ENCODE results near the gene ZDHHC14.
"Not testable (repeated sequence)": the region's sequence is repeated elsewhere in the genome, so short reads cannot be mapped to it uniquely, and the experiment has no call there.

ZDHHC14 gene

GRCh38 chr6:157713451-157714152 is 332.6 kb downstream of the ZDHHC14 start:
- Histone ChIP-seq H3K36me3 (ENCODE audit: control insufficient read depth in 2 of 2, insufficient read depth in 2 of 2, low read length in 2 of 2) (no peaks in the 10 kb centered on the region), H3K27me3 (ENCODE audit: control insufficient read depth in 1 of 2, insufficient read depth in 2 of 2, low read length in 2 of 2) (no peaks in the 10 kb centered on the region), H3K9me3 (ENCODE audit: control insufficient read depth in 2 of 2, low read length in 2 of 2) (no peaks in the 10 kb centered on the region), H3K4me1 (ENCODE audit: control insufficient read depth, insufficient read depth, low read length) (no peaks in the 10 kb centered on the region), H3K4me3 (ENCODE audit: low read length in 2 of 2) (no peak overlapping the region), H3K9ac (ENCODE audit: low read length in 2 of 2) (no peak overlapping the region), H3K27ac (ENCODE audit: low read length) (no peak overlapping the region)

DNA sequence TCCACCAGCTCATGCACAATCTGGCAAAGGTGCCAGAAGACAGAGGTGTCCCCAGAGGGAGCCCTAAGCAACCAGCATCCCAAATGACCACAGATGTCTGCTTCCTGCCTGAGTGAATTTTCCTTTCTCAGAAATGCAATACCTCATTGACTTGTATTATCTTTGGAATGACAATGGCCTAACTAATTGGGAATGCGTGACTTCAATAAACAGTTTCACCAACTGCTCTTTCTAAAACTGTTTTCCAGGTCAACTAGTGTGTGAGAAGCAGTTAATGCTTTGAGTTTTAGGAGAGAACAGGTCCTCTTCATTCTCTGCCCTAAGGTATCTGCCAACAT is 333.1 kb downstream of the ZDHHC14 start:
- H3K36me3 ChIP-seq (ENCODE audit: control insufficient read depth in 2 of 2, insufficient read depth in 2 of 2, low read length in 2 of 2) = no peaks in the 10 kb centered on the region
- no peaks in the 10 kb centered on the region for H3K27me3 ChIP-seq (ENCODE audit: control insufficient read depth in 1 of 2, insufficient read depth in 2 of 2, low read length in 2 of 2)
- H3K27ac ChIP-seq (ENCODE audit: low read length) = no peak overlapping the region
- H3K9me3 ChIP-seq (ENCODE audit: control insufficient read depth in 2 of 2, low read length in 2 of 2) = no peaks in the 10 kb centered on the region
- H3K4me3 ChIP-seq (ENCODE audit: low read length in 2 of 2) = no peak overlapping the region
- H3K9ac ChIP-seq (ENCODE audit: low read length in 2 of 2) = no peak overlapping the region
- H3K4me1 ChIP-seq (ENCODE audit: control insufficient read depth, insufficient read depth, low read length) = peaks cover 2% of the 10 kb centered on the region

DNA sequence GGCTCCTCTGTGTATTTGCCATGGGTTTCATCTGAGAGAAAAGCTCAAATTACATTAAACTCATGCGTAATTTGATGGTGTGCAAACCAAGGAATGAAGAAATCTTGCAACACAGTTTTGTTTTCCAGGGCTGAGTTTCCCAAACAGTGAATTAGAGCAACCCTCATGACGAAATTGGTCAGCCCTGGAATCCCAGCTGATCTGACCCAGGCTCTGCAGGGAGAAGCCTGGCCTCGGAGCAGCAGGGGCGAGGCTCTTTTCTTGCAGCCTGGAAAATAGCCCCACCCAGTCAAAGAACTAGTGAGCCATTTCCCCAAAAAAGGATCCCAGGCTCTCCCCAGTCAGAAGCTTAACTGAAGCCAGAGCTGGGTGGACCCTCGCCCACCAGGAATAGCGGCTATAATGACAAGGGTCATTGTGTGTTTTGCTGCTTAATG is 334.8 kb downstream of the ZDHHC14 start:
- no peaks in the 10 kb centered on the region for H3K36me3 ChIP-seq (ENCODE audit: control insufficient read depth in 2 of 2, insufficient read depth in 2 of 2, low read length in 2 of 2)

DNA sequence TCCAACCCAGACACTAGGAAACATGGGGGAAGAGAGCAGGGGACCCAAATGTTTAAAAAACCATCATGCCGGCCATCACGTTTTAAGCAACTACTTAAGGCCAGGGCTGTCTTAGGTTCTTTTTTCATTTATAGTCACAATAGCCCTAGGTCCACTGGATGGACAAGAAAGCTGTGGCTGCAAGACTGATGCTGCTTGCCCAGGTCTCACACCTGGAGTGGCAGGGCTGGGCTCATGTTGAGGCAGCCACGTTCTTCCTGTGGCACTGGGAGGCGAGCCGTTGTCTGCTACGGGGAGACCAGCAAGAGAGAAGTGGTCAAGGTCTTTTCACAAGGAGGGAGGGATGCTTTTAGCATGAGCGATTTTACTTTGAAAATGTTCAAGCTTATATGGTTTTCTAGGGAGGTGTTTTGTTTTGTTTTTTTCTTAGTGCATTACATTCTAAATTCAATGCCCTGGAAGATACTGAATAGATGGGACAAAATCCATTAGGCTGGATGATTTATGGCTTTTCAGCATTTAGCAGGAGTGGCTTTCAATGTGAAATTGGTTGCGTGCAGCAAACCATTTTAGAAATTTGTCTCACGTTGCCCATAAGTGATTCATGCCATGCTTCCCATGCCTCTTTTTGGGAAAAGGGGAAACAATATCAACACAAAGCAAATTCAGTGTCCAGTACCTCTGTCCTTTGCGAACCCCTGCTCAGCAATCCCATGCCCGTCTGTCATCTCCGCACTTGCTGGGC is 335.4 kb downstream of the ZDHHC14 start:
- Histone ChIP-seq H3K9me3 (ENCODE audit: control insufficient read depth in 2 of 2, low read length in 2 of 2) (no peaks in the 10 kb centered on the region), H3K27me3 (ENCODE audit: control insufficient read depth in 1 of 2, insufficient read depth in 2 of 2, low read length in 2 of 2) (no peaks in the 10 kb centered on the region), H3K9ac (ENCODE audit: low read length in 2 of 2) (no peak overlapping the region), H3K4me1 (ENCODE audit: control insufficient read depth, insufficient read depth, low read length) (peaks cover 3% of the 10 kb centered on the region), H3K36me3 (ENCODE audit: control insufficient read depth in 2 of 2, insufficient read depth in 2 of 2, low read length in 2 of 2) (no peaks in the 10 kb centered on the region), H3K4me3 (ENCODE audit: low read length in 2 of 2) (no peak overlapping the region), H3K27ac (ENCODE audit: low read length) (no peak overlapping the region)

More for the DNA sequence above, 334.8 kb downstream of the ZDHHC14 start:
- H3K4me3 ChIP-seq (ENCODE audit: low read length in 2 of 2) = no peak overlapping the region
- peaks cover 3% of the 10 kb centered on the region for H3K4me1 ChIP-seq (ENCODE audit: control insufficient read depth, insufficient read depth, low read length)
- H3K9me3 ChIP-seq (ENCODE audit: control insufficient read depth in 2 of 2, low read length in 2 of 2) = no peaks in the 10 kb centered on the region
- H3K27ac ChIP-seq (ENCODE audit: low read length) = no peak overlapping the region
- H3K9ac ChIP-seq (ENCODE audit: low read length in 2 of 2) = no peak overlapping the region
- H3K27me3 ChIP-seq (ENCODE audit: control insufficient read depth in 1 of 2, insufficient read depth in 2 of 2, low read length in 2 of 2) = no peaks in the 10 kb centered on the region

GRCh38 chr6:157717340-157717748 is 336.4 kb downstream of the ZDHHC14 start:
- Histone ChIP-seq H3K9me3 (ENCODE audit: control insufficient read depth in 2 of 2, low read length in 2 of 2) (no peaks in the 10 kb centered on the region), H3K27me3 (ENCODE audit: control insufficient read depth in 1 of 2, insufficient read depth in 2 of 2, low read length in 2 of 2) (no peaks in the 10 kb centered on the region), H3K4me1 (ENCODE audit: control insufficient read depth, insufficient read depth, low read length) (peaks cover 3% of the 10 kb centered on the region), H3K9ac (ENCODE audit: low read length in 2 of 2) (no peak overlapping the region), H3K27ac (ENCODE audit: low read length) (no peak overlapping the region), H3K36me3 (ENCODE audit: control insufficient read depth in 2 of 2, insufficient read depth in 2 of 2, low read length in 2 of 2) (no peaks in the 10 kb centered on the region), H3K4me3 (ENCODE audit: low read length in 2 of 2) (no peak overlapping the region)

DNA sequence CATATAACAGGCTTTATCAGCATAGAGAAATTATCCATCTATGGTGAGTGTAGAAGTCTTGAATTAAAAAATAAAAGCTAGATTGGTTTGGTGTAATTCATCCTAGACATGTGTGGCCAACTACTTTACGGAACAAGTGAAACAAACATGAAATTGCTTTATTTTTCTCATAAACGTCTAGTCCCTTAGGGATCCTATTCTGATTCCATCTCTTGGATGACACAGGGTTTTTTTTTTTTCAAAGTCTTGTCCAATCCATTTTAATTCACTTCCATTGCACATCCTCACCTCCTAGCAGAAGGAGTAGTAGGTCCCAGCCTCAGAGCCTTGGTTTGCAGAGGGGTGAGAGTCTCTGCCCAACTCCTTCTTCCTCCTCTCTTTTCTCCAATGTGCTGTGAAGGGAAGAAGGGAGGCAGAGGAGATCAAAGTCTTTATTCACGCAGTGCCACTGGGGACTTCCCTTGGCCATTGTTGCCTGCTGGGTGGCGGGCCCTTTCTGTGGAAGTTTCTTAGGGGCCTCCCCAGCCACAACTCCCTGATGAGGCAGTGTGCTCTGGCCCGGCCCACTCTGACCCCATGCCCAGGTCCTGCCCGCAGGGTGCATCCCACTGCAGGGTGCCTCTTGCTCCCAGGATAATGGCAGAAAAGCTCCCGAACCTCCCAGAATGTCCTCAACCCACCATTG is 337.7 kb downstream of the ZDHHC14 start:
- Histone ChIP-seq H3K9ac (ENCODE audit: low read length in 2 of 2) (no peak overlapping the region), H3K27ac (ENCODE audit: low read length) (no peak overlapping the region)

DNA sequence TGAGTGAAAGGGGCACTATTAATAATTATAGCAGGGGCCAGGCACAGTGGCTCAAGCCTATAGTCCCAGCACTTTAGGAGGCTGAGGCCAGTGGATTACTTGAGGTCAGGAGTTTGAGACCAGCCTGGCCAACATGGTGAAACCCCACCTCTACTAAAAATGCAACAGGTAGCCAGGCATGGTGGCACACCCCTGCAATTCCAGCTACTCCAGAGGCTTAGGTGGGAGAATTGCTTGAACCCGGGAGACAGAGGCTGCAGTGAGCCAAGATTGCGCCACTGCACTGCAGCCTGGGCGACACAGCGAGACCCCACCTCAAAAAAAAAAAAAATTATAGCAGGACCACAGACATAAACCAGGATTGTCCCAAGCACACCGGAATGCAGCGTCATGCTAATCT is 340.0 kb downstream of the ZDHHC14 start:
- not testable (repeated sequence) for H3K4me3 ChIP-seq (ENCODE audit: low read length in 2 of 2); H3K27ac ChIP-seq (ENCODE audit: low read length); H3K9me3 ChIP-seq (ENCODE audit: control insufficient read depth in 2 of 2, low read length in 2 of 2); H3K36me3 ChIP-seq (ENCODE audit: control insufficient read depth in 2 of 2, insufficient read depth in 2 of 2, low read length in 2 of 2); H3K27me3 ChIP-seq (ENCODE audit: control insufficient read depth in 1 of 2, insufficient read depth in 2 of 2, low read length in 2 of 2); H3K4me1 ChIP-seq (ENCODE audit: control insufficient read depth, insufficient read depth, low read length); H3K9ac ChIP-seq (ENCODE audit: low read length in 2 of 2)

More for the DNA sequence above, 337.7 kb downstream of the ZDHHC14 start:
- no peak overlapping the region for H3K4me3 ChIP-seq (ENCODE audit: low read length in 2 of 2)
- H3K9me3 ChIP-seq (ENCODE audit: control insufficient read depth in 2 of 2, low read length in 2 of 2) = no peaks in the 10 kb centered on the region
- no peaks in the 10 kb centered on the region for H3K27me3 ChIP-seq (ENCODE audit: control insufficient read depth in 1 of 2, insufficient read depth in 2 of 2, low read length in 2 of 2)
- H3K4me1 ChIP-seq (ENCODE audit: control insufficient read depth, insufficient read depth, low read length) = peaks cover 3% of the 10 kb centered on the region
- no peaks in the 10 kb centered on the region for H3K36me3 ChIP-seq (ENCODE audit: control insufficient read depth in 2 of 2, insufficient read depth in 2 of 2, low read length in 2 of 2)

DNA sequence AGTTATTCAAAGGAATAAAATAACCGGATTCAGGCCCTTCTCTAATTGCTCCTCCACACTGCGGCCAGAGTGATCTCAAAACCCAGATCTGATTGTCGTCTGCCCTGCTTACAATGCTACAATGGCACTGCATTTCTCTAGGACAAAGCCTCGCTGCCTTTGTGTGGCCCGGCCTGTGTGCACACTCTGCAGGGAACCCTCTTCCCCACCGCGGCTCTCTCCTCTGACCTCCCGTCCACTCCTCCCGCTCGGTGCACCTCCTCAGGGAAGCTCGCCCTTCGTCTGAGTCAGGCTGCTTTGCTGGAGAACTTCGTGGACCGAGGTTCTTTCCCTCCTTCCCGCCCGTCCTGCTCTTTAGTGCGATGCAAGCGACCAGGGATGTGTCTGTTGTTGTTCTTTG is 340.4 kb downstream of the ZDHHC14 start:
- no peak overlapping the region for H3K27ac ChIP-seq (ENCODE audit: low read length)
- no peak overlapping the region for H3K9ac ChIP-seq (ENCODE audit: low read length in 2 of 2)
- peaks cover 0 to 2% of the 10 kb centered on the region in 2 donors for H3K27me3 ChIP-seq (ENCODE audit: control insufficient read depth in 1 of 2, insufficient read depth in 2 of 2, low read length in 2 of 2)
- H3K4me1 ChIP-seq (ENCODE audit: control insufficient read depth, insufficient read depth, low read length) = peaks cover 3% of the 10 kb centered on the region
- no peak overlapping the region for H3K4me3 ChIP-seq (ENCODE audit: low read length in 2 of 2)
- H3K9me3 ChIP-seq (ENCODE audit: control insufficient read depth in 2 of 2, low read length in 2 of 2) = peaks cover 3 to 4% of the 10 kb centered on the region in 2 donors
- H3K36me3 ChIP-seq (ENCODE audit: control insufficient read depth in 2 of 2, insufficient read depth in 2 of 2, low read length in 2 of 2) = no peaks in the 10 kb centered on the region

DNA sequence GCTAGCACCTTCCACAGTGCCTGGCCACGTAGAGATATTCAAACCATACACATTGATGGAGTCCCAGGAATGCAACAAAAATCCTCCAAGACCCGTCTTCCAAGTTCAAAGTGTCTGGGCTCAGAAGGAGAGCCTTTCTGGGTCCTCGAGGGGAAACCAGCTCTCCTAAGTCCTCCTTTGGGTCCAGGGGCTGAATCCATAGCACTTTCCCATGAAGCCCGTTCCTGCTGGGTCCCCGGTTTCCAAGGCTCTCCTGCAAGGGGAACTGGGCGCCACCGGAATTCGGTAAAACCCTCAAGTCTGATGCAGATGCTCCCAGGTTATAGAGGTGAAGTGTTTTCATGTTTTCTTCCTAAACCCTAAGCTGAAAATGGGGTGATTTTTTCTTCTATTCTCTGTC is 340.8 kb downstream of the ZDHHC14 start:
- Histone ChIP-seq H3K4me1 (ENCODE audit: control insufficient read depth, insufficient read depth, low read length) (peaks cover 3% of the 10 kb centered on the region), H3K9ac (ENCODE audit: low read length in 2 of 2) (no peak overlapping the region), H3K27me3 (ENCODE audit: control insufficient read depth in 1 of 2, insufficient read depth in 2 of 2, low read length in 2 of 2) (peaks cover 0 to 2% of the 10 kb centered on the region in 2 donors), H3K27ac (ENCODE audit: low read length) (no peak overlapping the region), H3K36me3 (ENCODE audit: control insufficient read depth in 2 of 2, insufficient read depth in 2 of 2, low read length in 2 of 2) (no peaks in the 10 kb centered on the region), H3K9me3 (ENCODE audit: control insufficient read depth in 2 of 2, low read length in 2 of 2) (peaks cover 3 to 4% of the 10 kb centered on the region in 2 donors), H3K4me3 (ENCODE audit: low read length in 2 of 2) (no peak overlapping the region)

DNA sequence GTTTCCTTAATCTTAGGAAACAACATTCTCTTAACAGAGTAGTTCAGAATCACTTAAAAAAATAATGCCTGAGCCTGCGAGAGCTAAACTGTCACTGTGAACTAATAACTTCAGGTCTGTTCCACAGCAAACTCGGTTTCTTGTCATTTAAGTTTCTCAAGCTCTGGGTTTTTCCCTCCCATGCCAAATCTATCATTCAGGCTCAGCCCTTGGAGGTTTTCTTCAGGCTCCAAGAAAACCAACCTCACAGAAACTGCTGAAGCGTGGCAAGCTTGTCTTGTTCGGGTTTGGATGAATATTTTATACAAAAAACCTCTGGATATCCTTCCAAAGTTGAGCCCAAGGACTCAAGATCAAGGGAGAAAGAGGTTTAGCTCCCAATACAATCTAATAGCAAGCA is 342.4 kb downstream of the ZDHHC14 start:
- Histone ChIP-seq H3K9ac (ENCODE audit: low read length in 2 of 2) (no peak overlapping the region), H3K27me3 (ENCODE audit: control insufficient read depth in 1 of 2, insufficient read depth in 2 of 2, low read length in 2 of 2) (peaks cover 0 to 2% of the 10 kb centered on the region in 2 donors), H3K9me3 (ENCODE audit: control insufficient read depth in 2 of 2, low read length in 2 of 2) (peaks cover 3 to 4% of the 10 kb centered on the region in 2 donors), H3K4me3 (ENCODE audit: low read length in 2 of 2) (no peak overlapping the region), H3K27ac (ENCODE audit: low read length) (no peak overlapping the region), H3K4me1 (ENCODE audit: control insufficient read depth, insufficient read depth, low read length) (peaks cover 3% of the 10 kb centered on the region), H3K36me3 (ENCODE audit: control insufficient read depth in 2 of 2, insufficient read depth in 2 of 2, low read length in 2 of 2) (no peaks in the 10 kb centered on the region)
